Fibroblast of skin of right biceps (primary cell): ENCODE data around the gene MLKL.

Source experiments
- DNase-seq: peaks from one replicate; pipeline ENCODE4 v3.0.0-alpha.2; 2013

The MLKL gene

DNA sequence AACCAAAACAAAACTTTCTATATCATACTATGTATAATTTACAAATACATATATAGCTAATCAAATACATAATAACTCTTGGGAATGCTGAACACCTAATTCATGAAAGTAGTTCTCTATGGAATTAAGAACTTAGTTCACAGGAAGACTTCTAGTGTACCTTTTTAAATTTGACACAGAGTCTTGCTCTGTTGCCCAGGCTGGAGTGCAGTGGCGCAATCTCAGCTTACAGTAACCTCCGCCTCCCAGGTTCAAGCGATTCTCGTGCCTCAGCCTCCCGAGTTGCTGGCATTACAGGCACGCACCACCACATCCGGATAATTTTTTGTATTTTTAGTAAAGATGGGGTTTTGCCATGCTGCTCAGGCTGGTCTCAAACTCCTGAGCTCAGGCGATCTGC is 58.7 kb downstream of the MLKL start:
- DNase-seq, result no peak

DNA sequence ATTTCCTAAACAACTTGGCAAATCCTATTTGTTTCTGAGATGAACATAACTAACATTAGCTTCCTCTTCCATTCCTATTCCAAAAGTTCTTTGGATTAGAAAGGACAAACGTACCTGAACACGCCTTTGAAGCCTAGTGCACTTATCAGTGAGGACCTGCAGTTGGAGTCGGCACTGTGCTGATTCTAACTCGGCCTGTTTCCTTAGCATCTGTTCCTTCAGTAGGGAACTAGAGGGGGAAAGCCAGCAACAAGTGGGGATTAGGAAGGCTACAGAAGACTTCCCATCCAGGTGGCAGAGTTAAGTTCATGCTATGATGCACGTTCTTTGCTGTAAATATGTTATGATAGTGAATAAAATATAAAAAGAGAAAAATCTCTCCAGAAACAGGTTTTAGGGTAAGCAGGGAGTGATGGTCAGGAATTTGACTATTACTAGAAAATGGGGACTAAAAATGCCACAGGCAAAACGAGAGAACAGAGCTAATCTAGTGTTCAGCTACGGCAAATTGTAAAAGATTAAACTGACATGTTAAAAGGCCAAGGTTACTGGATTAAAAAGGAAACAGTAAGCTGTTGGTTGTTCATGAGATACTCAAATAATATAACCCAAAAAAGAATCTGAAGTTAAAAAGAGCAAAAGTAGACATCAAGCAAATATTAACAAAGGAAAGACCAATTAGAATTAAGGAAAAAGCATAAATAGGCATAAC is 62.8 kb downstream of the MLKL start:
- no peak for DNase-seq

DNA sequence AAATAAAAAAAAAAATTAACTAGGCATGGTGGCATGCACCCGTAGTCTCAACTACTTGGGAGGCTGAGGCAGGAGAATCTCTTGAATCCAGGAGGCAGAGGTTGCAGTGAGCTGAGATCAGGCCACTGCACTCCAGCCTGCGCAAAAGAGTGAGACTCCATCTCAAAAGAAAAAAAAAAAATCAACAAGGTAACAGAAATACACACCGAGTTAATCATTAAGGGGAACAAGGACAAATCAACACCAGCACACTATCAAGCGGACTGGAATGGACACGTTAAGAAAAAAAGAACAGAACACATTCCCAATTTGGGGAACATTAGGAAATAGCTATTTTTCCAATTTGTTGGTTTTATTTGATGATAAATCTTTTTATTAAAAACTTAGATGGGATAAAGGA is 65.4 kb downstream of the MLKL start:
- DNase-seq, result no peak

DNA sequence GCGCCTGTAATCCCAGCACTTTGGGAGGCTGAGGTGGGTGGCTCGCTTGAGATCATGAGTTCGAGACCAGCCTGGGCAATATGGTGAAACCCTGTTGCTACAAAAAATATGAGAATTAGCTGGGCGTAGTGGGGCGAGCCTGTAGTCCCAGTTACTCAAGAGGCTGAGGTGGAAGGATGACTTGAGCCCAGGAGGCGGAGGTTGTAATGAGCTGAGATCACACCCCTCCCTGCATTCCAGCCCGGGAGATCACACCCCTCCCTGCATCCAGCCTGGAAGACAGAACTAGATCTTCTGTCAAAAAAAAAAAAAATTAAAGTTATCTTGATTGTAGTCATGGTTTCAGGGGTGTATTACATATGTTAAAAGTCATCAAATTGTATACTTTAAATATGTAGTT is 67.0 kb downstream of the MLKL start:
- DNase-seq, result no peak

DNA sequence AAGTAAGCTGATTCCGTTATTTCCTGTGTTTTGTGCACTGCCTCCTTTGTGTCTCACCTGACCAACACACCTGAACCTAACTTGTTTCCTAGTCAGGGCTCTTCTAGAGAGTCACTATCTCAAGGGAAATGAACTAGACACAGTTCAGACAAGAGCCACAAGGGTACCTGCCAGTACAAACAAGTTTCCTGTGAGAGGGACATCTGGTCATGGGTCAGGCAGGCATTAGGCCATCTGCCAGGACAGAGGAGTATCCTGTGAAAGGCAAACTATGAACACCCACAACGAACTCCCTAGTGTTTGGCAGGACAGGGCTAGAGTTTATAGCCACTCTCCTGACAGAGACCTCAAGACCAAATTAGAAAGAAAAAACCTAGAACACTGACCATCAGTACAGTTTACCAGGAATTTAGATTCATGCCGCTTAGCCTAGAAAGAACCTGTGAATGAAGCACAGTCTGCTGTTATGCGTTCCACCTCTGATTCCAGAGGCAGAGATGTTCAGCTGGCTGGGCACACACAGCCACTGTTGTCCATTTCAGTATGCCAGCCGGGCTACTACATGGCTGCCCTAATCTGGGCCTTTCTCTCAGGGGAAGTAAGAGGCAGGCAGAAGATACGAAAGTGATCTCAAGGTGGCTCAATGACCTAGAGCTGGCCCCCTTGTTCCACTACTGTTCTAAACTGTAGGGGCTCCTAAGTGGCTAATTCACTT is 73.0 kb downstream of the MLKL start:
- no peak for DNase-seq

DNA sequence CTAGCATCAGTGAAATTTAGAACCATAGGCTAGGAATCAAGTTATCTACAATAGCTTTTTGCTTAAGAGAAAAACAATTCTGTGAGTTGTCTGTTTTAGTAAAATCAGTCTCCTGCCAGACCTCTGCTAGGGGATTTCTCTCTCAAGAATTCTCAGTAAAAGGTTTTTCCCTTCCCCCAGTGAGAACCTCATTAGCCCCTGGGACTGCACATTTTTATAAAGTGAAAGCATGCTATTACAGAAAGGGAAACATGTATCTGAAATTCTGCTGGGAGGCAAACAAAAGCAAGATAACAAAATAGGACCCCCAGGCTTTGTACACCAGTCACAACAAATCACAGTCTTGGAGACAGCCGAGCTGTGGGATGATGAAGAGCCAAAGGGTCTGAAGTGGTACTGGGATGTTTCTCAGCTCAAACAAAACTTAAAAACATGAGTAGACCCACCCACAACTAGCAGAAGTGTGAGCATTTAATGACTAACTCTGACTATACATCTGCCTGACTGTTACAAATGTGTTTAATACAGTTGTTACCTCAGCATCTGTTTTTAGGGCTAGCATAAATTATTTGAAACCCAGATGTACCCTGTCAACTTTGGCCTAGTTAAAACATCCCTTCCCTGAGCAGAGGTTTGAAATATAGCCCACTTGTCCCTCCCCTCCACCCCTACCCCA is 73.8 kb downstream of the MLKL start:
- no peak for DNase-seq

DNA sequence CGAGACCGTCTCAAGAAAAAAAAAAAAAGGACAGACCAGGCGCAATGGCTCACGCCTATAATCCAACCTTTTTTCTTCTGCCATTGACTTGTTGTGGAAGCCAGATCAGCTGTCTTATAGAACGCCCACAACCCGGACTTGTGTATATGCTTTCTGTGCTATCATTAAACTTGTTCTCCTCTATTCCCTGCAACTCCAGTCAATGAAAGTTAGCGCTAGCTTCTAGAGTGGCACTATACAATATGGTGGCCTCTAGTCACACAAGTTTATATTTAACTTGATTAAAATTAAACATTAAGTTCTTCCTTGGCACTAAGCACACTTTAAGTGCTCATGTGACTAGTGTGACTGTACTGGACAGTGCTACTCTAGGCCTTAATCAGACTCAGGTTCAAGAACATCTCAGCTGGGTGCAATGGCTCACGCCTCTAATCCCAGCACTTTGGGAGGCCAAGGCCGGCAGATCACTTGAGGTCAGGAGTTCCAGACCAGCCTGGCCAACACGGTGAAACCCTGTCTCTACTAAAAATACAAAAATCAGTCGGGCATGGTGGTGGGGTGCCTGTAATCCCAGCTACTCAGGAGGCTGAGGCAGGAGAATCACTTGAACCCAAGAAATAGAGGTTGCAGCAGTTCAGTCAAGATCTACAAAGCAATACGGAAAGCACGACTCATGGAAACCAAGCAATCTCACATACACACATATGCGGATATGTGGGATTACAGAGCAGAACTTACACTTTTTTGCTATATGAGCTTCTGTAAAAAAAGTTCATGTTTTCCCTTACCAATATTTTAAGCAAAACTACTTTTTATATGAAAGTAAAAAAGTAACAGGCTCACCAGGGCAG is 74.9 kb downstream of the MLKL start:
- no peak for DNase-seq

DNA sequence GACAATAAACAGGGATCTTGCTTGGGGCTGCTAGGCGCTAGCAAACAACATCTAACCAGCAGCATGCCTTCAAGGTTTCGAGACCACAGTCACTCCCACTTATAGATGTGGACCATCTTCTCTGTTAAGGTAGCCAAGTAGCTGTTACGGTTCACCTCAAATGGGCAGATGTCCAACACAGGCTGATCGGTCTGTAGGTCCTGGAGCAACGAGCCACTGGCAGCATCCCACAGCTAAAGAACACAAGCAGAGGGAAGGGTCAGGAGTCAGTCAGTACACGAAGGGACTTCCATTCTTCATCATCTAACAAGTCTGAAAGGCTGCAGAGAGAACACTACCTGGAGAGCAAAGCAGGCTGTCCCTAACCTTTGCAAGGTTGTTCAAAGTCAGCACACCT is 76.8 kb downstream of the MLKL start:
- DNase-seq, result no peak

DNA sequence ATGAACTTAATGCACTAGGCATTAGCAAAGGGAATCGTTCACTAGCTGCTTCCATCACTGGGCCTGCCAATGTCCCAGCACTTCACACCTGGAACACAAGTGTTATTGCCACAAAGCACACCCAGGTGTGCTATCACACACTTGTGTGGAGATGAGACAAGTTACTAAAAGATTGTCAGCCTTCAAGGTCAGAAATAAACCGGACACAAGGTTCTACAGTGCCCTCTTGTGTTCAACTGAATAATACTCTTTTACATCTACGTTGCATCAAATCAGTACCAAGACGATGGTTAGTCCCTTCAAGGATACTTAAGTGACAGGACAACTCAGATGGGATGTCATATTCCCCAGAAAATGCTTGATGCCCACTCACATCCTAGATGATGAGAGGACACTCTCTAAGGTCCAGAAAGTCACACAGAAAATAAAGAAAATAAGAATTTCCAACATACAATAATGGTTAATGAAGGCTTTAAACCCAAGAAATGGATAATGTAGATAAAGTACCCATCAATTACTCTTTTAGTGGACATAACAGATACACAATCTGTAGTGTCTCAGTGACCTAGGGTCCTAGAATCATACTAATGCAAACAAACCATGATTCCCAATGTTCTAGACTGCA is 77.3 kb downstream of the MLKL start:
- peak; percentile 42 for DNase-seq

DNA sequence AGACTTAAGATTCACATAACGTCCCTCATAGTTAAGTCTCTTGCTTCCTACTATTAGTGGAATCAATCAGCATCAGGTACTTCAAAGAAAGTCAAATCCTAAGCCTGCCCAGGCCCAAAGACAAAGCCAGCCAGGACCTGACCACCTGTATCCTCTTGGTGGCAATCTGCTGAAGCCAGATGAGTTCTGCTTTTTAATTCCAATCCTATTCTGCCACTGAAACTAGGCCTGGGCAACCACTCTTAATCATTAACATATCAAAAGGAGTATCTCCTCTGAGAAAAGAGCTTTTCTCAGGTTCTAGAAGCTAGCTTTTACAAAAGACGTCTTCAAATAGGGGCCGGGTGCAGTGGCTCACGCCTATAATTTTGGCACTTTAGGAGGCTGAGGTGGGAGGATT is 78.7 kb downstream of the MLKL start:
- DNase-seq, result no peak
